ENCODE data around the gene ASIC5.
A peak's percentile ranks its signal among the peaks of the same experiment; 100 is the strongest.

Gene ASIC5

DNA sequence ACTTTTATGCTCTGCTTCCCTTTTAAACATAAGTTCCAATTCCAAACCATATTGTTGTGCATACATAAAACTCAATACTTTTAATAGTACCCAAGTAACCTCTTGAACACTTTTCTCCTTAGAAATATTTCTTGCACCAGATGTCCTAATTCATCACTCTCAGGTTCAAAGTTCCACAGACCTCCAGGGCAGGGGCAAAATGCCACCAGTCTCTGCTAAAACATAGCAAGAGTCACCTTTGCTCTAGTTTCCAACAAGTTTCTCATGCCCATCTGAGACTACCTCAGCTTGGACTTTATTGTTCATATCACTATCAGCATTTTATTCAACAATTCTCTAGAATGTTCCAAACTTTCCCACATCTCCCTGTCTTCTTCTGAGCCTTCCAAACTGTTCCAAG is 13.7 kb upstream of the ASIC5 start:
- no peak for DNase-seq (ENCODE audit: low spot score)

DNA sequence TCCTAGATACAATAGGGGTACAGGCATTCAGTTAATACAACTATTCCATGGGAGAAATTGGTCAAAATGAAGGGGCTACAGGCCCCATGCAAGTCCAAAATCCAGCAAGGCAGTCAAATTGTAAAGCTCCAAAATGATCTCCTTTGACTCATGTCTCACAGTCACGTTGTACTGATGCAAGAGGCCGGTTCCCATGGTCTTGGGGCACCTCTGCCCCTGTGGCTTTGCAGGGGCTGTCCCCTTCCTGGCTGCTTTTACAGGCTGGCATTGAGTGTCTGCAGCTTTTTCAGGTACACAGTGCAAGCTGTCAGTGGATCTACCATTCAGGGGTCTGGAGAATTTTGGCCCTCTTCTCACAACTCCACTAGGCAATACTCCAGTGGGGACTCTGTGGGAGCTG is 12.5 kb upstream of the ASIC5 start:
- DNase-seq (ENCODE audit: low spot score), result no peak

DNA sequence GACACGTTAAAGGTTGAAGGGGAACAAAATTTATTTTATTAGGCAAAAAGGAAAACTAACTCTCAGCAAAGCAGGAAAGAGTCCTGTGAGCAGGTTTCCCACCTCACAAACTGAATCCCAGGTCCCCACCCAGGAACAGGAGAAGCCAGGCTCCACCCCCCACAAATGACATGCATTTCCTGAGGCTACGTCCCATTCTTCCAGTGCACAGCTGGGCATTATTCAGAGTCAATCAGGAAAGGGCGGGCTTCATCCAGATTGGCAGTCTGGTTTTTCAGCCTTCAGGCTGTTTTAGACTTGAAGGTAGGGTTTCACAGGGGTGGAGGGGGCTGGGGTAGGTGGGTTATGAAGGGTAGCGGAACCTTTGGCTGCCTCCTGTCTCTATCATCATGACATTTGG is 11.9 kb upstream of the ASIC5 start:
- DNase-seq (ENCODE audit: low spot score), result no peak

DNA sequence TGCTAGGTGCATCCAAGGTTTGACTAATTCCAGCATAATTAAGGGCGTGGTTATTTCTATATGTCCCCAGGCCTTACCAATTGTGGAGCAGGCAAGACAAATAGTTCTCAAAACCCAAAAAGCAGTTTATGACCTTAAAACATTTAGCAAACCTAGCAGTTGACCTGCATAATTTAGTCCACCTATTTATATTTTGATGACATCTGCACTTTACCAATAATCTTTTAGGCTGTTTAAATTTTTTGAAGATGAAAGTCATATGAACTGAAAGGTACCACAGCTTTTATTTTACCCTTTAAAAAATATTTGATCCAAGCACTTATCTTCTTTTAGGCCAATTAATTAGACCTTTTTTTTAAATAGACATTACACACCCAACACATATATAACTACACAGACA is 9.8 kb upstream of the ASIC5 start:
- DNase-seq (ENCODE audit: low spot score), result no peak

DNA sequence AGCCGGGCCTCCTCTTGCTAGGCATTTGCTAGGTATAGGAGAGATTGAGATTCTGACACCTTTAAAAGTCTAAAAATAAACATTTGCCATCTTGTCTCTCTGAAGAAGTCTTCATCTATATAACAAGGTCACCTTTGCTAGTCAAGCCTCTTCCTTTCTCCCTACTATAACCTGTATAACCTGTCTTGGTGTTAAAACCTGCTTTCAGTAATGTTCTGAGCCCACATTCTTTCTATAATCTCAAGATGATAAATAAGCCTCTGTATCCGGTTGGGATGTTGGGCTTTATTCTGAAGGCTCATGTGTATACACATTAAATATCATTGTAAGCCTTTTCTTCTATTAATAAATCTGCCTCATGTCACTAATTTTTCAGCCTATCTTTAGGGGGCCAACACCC is 10.2 kb downstream of the ASIC5 start:
- no peak for DNase-seq (ENCODE audit: low spot score)

DNA sequence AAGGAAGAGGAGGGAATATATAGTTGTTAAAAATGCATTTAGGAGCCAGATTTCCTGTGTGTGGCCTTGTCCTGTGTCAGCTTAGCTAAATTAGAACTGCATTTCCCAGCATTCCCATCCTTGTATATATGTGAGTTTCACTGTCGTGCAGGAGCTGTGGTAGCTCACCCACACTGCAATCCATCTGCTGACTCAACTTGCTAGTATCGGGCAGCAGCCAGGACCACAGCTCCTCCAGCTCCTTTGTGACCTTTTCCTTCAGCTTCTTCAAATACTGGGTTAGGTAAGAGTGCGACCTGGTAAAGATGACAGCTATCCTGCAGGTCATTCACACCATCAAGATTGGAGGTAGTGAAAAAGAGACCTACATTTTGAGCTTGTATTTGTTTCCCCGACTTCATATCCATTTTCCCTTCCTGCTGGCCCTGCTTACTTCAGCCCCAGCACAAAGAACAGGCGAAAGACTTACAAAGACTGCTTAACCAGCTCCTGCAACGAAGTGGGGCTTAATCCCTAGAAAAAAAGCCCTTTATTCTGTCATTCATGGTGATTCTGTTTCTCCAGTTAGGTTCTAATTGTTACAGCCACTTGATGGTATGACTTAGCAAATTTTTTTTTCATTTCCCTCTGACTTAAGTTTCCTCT is 11.4 kb downstream of the ASIC5 start:
- no peak for DNase-seq (ENCODE audit: low spot score)

DNA sequence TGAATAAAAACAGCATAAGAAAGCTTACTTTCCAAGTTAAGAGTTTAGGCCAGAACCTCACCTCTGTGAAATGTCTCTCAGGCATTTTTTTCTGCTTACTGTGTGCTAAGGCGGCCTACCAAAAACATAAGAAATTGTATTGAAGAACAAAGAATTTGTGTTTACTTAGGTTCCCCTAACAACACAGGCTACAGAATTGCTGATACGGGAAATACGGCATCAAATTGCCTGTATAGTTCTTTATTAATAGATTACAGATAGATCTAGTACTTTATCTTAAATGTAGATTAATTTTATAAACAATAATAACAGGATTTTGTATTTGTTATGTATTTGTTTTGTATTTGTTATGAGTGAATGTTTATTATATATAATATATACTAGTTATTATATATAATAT is 12.9 kb downstream of the ASIC5 start:
- no peak for DNase-seq (ENCODE audit: low spot score)

DNA sequence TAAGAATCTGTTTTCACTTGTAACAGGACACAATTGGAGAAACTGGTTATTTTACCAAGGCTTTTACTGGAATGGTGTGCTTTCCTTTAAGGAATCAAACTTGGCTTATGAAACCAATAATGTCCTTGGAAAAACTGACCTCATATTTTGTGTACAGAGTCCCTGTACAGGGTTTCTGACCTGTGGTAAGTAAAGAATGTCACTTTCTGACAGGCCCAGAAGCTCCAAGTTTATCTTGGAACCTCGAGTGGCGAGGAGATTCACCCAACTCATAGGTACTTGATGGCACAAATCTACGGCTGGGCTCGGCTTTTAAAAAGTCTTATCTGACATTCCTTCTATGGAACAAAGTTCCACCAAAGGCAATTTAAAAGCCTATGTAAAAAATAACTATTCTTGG is 17.0 kb downstream of the ASIC5 start:
- no peak for DNase-seq (ENCODE audit: low spot score)

DNA sequence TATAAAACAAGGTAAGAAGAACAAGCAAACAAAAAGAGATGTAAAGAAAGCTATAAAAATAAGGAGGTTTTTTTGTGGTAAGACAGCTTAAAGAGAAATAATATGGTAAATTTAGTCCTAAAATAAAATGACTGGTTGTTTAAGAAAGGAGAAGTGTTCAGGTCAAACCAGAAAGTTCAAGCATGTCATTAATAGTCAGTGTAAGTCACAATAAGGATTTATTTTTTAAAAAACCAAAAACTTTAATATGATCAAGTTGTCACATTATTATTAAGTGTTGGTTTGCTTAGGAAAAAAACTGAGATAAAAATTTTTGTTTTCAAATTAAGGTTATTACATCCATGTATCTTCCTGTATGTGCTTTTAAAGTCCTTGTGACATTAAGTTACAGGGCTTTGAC is 19.1 kb downstream of the ASIC5 start:
- no peak for DNase-seq (ENCODE audit: low spot score)

DNA sequence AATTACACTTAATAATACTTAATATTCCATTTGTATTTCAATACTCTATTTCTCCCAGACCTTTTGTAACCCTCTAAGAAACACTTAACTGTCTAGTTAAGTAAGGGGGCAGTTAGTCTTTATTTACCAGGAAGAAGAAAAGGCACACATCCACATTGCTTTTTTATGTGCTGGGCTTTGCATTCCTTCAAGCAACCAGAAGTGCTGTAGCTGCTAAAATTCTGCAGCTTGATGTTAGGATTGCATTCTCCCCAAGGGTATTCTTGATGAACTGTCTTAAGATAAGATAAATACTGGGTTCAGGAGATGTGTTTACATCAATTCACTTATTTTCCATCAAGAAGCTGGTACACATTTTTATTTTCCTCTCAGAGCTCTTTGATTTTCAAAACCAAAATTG is 24.0 kb downstream of the ASIC5 start:
- DNase-seq (ENCODE audit: low spot score), result no peak

DNA sequence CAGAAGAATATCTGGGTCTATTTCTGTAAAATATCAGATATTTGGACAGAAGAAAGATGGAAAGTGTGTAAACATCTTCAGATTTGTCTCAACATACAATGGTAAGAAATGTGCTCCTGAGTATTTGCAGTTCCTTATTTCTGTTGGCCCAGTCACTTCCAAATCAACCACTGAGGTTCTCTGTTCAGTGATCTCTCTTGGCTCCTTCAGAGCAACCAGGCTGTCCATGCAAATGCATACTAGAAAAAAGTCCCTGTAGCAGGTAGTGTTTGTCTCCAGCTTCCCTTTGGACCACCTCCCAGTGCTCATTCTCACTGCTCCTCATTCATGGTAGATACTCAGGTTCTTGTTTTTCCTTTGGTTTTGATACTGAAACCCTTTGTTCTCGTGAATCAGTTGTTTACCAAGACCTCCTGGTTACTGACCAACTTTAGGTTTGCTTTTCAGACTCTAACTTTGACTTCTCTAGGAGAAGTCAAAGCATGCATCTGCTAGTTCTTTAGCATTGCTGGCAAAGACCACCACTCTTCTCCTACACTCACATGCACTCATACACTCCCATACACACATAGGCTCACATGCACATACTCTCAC is 28.8 kb downstream of the ASIC5 start:
- no peak for DNase-seq (ENCODE audit: low spot score)

DNA sequence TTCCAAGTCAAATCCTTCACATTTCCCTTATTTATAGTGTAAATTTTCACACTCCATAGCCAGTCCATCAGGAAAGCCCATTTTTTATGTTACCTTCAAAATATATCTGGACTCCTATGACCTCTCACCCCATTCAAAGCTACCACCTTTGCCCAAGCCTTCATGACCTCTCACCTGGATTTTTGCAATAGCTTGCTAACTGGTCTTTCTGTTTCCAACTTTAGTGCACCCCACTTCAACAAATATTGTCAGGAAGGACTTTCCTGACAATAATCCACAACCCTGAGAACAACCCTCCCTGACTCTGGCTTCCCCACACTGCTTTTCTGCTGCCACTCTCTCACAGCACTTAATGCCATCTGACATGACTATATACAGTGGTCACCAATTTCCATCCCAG is 33.4 kb downstream of the ASIC5 start:
- no peak for DNase-seq (ENCODE audit: low spot score)

DNA sequence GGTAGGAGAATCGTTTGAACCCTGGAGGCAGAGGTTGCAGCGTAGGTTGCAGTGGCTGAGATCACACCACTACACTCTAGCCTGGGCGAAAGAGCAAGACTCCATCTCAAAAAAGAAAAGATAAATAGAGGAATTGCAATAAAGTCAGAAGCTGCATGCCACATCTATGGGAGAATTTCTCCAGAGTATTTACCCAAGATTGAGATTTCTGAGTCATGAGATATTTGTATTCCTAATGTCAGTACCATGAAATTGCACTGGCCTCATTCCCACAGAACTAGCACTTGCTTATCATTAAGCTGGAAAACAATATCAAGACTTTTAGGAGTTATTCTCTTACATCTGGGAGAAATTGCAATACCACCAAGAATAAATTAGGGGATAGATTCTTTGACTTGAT is 37.4 kb downstream of the ASIC5 start:
- DNase-seq (ENCODE audit: low spot score), result no peak

DNA sequence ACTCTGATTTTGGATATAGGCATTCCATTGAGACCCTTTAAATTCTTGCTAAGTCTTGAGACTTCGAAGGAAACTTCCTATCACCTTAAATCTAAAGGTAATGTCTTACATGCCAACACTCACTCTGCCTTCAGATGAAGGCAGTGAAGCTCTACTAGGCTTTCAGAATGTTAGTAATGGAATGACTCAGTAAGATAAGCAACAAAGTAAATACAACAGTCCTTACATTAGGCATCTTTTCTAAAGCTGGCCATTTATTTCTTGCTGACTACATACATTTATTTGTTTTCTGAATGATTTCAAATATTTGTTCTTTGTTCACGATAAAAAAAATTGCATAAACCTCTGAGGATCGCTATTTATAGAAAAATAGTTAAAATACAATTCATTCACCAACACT is 43.5 kb downstream of the ASIC5 start:
- no peak for DNase-seq (ENCODE audit: low spot score)

DNA sequence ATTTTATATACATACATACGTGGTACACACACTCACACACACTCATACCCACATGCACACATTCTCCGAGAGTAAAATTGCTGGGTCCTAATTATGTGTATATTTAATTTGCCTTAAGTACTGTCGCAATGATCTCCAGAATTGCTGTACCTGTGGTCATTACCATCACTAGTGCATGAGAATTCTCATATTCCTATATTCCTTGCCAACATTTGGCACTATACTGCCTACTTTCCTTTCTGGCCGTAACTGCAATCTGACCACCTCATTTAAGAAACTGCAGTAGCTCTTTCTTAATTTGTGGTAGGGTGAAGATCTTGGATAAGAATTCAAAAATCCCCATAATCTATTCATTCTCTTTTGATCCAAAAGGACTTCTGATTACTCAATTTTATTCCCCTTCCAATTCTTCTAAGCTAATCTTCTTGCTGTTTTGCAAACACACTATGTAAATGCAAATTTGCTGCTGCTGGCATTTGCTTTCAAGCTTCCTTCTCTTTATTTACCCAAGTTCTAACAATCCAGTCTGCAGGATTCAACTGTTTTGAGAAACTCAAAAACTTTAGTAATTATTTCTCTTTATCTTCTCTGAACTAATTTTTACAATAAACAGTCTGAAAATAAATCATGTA is 45.1 kb downstream of the ASIC5 start:
- no peak for DNase-seq (ENCODE audit: low spot score)

DNA sequence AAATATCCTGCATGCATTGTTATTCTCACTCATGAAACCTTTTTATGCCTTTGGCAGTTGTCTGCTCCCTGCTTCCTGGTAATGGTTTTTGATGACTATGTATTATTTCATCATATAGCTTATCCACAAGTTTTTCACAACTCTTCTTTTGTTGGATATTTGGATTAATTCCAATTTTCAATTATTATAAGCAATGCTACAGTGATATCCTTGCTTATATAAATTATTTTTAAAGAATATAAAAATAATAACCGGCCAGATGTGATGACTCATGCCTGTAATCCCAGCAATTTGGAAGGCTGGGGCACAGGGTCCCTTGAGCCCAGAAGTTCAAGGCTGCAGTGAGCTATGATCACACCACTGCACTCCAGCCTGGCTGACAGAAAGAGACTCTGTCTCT is 47.0 kb downstream of the ASIC5 start:
- no peak for DNase-seq (ENCODE audit: low spot score)

DNA sequence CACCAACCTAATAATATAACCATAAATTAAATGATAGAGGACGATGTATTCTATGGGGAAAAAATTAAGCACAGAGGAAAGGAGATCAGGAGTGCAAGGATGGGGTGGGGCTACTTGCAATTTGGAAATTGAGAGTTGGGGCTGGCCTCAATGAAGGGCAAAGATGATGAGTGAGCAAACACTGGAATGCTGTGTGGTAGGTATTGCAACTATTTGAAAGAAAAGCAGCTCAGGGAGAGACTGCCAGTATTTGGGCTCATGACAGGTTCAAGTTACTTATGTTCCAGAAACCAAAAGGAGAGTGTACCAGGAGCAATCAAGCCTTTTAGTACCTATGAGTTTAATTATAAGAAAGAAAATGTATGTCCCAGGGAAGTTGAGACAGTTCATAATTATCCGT is 47.4 kb downstream of the ASIC5 start:
- no peak for DNase-seq (ENCODE audit: low spot score)

DNA sequence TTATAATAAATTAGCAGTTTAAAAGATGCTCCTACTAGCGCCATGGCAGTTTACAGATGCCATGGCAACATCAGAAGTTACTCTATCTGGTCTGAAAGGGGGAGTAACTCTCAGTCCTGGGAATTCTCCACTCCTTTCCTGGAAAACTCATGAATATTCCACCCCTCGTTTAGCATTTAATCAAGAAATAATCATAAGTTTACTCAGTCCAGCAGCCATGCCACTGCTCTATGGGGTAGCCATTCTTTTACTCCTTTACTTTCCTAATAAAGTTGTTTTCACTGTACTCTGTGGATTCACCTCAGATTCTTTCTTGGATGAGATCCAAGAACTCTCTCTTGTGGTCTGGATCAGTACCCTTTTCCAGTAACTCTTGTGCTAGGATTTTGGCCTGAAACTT is 55.0 kb downstream of the ASIC5 start:
- DNase-seq (ENCODE audit: low spot score), result no peak

DNA sequence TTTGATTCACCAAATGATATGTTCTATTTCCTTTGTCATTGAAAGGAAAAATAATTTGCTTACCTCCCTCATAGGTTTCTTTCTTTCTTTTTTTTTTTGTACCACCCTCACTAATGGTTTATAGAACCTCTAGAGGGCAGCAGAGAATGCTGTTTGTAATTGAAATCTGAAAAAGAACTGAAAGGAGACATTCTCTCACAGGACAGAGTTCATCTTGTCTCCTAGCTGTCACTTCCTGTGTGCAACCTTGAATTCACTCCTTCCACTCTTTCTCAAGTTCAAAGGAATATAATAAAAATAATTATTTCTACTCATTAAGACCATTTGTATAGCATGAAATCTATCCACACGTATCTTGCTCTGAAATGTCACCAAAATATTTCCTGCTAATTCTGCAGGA is 56.2 kb downstream of the ASIC5 start:
- peak; percentile 7 for DNase-seq (ENCODE audit: low spot score)

DNA sequence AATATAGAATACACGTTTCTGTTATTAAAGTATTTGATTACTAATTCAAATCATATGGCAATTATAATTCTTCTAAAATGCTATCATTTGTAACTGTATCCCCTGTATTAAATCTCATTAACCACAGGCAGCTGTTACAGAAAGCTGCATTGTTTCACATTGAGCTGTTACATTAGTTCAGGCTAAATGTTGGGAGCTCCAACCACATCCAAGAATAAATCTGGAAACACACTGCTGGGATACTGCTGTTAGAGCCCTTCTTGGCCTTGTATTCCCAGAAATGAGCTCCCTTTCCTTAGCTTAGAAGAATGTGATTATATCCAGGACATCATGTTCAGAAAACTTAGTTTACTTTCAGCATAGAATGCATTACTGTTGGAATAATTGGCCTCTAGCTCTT is 59.1 kb downstream of the ASIC5 start:
- DNase-seq (ENCODE audit: low spot score), result no peak

DNA sequence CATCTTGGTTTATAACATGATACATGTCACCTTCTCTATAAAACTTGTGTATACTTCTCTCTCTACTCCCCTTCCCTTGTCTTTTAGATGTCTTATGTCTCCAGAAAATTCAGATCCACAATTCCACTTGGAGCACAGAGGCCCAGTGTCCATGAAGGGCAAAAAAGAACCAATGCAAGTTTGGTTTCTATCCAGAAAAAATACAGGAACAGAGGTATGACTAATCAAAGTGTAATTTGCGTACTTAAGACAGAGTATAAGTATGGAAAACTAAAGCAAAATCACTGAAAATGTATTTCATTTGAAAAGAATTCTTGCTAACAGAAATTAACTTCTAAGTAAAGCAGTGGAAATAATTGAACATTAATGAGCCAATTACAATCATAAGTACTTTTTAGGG is 61.1 kb downstream of the ASIC5 start:
- no peak for DNase-seq (ENCODE audit: low spot score)

DNA sequence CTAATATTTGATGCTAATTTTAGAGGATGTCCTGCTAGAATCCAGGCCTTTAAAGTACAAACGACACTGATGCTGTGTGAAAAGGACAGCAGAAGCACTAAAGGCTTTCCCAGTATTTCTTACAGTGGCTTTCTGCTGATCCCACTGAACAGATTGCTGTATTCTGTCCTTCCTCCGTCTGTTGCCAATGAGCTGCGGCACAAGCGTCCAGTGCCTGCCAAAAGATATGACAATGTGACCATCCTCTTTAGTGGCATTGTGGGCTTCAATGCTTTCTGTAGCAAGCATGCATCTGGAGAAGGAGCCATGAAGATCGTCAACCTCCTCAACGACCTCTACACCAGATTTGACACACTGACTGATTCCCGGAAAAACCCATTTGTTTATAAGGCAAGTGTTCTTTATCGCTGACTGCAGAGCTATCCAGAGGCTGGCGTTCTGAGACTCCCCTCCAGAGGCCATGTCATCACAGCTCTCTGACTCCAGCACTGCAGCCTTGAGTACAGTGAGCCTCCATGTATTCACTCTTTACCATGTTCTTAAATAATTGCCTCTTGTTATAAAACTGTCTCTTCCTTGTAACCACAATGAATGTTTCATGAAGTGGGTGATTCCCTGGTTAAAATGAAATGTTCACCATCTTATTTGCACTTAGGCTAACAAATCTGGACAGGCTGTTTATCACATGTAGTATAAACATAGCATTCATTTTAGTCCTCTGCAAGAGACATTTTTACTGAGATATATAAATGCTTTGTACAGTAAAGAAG is 63.7 kb downstream of the ASIC5 start:
- no peak for DNase-seq (ENCODE audit: low spot score)

DNA sequence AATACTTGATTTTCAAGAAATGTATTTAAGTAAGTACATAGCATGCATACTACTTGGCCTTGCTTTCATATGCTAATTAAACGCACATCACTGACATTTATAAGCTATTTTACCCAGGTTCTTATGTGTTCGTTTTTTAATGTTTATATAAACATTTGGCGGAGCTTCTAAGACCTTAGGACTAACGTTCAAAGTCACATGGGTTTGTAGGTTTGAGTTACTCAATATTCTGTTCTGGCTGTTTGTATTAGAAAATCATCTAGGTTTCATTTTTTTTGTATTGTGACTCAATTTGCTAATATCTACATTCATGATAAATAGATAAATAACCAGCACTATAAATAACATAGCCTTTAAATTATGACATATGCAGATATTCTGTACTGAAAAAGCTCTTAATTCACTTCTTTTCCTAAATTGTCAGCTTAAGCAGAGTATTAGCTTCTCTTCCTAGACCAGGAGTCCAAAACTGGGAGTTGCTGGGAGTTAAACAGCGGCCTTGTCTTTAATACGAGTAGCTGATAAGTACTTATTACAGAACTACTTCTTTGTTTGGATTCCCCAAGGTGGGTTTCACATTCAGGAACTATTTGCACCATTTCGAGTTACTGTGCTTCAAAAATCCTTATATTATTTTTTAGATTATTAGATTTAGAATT is 65.3 kb downstream of the ASIC5 start:
- no peak for DNase-seq (ENCODE audit: low spot score)

Data from CD4-positive, alpha-beta T cell treated with Interleukin-6 at 100 ng/mL for 8 hours (primary cell).